IMR-90 (cell line): Measurements from ENCODE around the gene VASN.

Experiments used
- CEBPB ChIP-seq: IDR thresholded peaks from 2 replicates; pipeline ENCODE4 v1.6.1; 2012; ENCODE audit warnings: low read depth, low read length, improper control_type of control experiment
- CTCF ChIP-seq: conservative IDR thresholded peaks from 2 replicates; pipeline ENCODE4 v1.5.1; 2012; ENCODE audit warnings: mild to moderate bottlenecking, low read depth, low read length, improper control_type of control experiment
- ELK1 ChIP-seq: fragments of 150-350 bp; IDR thresholded peaks from 2 replicates; pipeline ENCODE4 v1.6.1; 2016; ENCODE audit warnings: low read depth, mild to moderate bottlenecking, low read length, moderate library complexity, borderline replicate concordance
- MAFK ChIP-seq: IDR thresholded peaks from 2 replicates; pipeline ENCODE4 v1.6.1; 2012; ENCODE audit warnings: low read depth, low read length, improper control_type of control experiment
- MAZ ChIP-seq: IDR thresholded peaks from 2 replicates; pipeline ENCODE4 v1.6.1; 2012; ENCODE audit warnings: low read depth, mild to moderate bottlenecking, low read length, improper control_type of control experiment, moderate library complexity, borderline replicate concordance
- NFE2L2 ChIP-seq: fragments of 150-350 bp; IDR thresholded peaks from 2 replicates; pipeline ENCODE4 v1.6.1; 2016; ENCODE audit warnings: low read depth, mild to moderate bottlenecking, low read length
- POLR2A ChIP-seq: IDR thresholded peaks from 2 replicates; pipeline ENCODE4 v1.6.1; 2012; ENCODE audit warnings: mild to moderate bottlenecking, low read depth, low read length
- RCOR1 ChIP-seq: IDR thresholded peaks from 2 replicates; pipeline ENCODE4 v1.6.1; 2012; ENCODE audit warnings: mild to moderate bottlenecking, low read length, improper control_type of control experiment; ENCODE audit not compliant: insufficient replicate concordance
- RFX5 ChIP-seq: IDR thresholded peaks from 2 replicates; pipeline ENCODE4 v1.8.0; 2012; ENCODE audit warnings: low read depth, mild to moderate bottlenecking, low read length, moderate library complexity

- TF ChIP-seq POLR2A (no peak), CTCF (no peak), MAFK (no peak), RFX5 (no peak), RCOR1 (no peak), CEBPB (no peak), ELK1 (no peak), MAZ (no peak), NFE2L2 (no peak)
Observed at GRCh38 chr16:4344983-4345835, 26.4 kb upstream of the VASN start.
